Stimulated activated naive CD8-positive, alpha-beta T cell treated with anti-CD3 and anti-CD28 coated beads, Interleukin-15, amount 100 ng/mL, for 72 hours (primary cell): ENCODE measurements around the gene SPTSSA.
"Not testable (repeated sequence)": the region's sequence is repeated elsewhere in the genome, so short reads cannot be mapped to it uniquely, and the experiment has no call there.

Experiments used
- ATAC-seq: fragments of 150-1000 bp; cut with Tn5 transposase; 2 replicates; pipeline ENCODE4 v1.10.0; 2021; ENCODE audit warnings: mild to moderate bottlenecking, moderate library complexity
- DNase-seq, 2 donors: peaks; one replicate each; pipeline ENCODE4 v3.0.0; 2021 to 2022
- H3K27ac Mint-ChIP-seq, 2 donors: one replicate each; pipeline ENCODE4 v1.8.0; 2022; ENCODE audit warnings: mild to moderate bottlenecking in 2 of 2, mixed read lengths in 2 of 2, moderate library complexity in 2 of 2
- H3K27me3 Mint-ChIP-seq: one replicate; pipeline ENCODE4 v1.8.0; 2022; ENCODE audit warnings: mixed read lengths
- H3K4me1 Mint-ChIP-seq: one replicate; pipeline ENCODE4 v1.8.0; 2022; ENCODE audit warnings: mild to moderate bottlenecking, mixed read lengths
- H3K4me3 Mint-ChIP-seq, 2 donors: one replicate each; pipeline ENCODE4 v1.8.0; 2022; ENCODE audit warnings: mild to moderate bottlenecking in 2 of 2, mixed read lengths in 2 of 2, moderate library complexity in 1 of 2
- H3K9me3 Mint-ChIP-seq, 2 donors: one replicate each; pipeline ENCODE4 v1.8.0; 2022; ENCODE audit warnings: mixed read lengths in 2 of 2

SPTSSA gene, protein sequence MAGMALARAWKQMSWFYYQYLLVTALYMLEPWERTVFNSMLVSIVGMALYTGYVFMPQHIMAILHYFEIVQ

DNA sequence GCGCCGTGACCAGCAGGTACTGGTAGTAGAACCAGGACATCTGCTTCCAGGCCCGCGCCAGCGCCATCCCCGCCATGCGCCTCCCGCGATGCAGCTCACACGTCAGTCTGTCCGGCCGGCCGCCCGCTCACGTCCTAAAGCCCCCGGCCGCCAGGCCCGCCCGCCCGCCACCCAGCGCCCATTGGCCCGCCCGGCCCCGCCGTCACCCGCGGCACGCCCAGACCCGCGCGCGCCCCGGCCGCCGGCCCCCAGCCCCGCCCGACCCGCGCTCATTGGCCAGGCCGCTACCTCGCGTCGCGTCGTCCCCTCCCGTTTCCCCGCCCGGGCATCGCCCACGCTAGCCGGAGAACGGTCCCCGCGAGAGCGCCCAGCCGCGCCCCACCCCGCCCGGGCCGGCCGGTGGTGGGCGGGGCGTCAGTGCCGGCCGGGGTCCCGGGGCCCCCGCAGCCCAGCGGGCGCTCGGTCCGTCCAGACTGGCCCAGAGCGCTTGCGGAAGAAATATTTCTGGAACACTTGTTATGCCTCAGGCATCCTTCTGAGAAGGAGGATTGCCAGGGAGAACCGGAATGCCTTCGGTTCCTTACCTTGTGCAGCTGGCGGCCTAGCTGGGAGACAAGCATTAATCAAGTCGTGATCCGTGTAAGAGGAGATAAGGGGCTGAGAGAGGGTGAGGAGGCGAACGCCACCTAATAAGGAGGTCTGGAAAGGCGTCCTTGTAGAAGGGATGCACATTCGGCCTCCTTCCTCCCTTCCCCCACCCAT, at the start of gene SPTSSA:
TSS of gene SPTSSA (minus strand) at position 109 of the 762 bp plus-strand sequence. CDS start at position 76, 33 bp downstream.
- peaks cover 9% of the 10 kb centered on the region for H3K4me1 Mint-ChIP-seq
- H3K4me3 Mint-ChIP-seq: peak within 1 kb of the TSS; percentile 81 to 83

DNA sequence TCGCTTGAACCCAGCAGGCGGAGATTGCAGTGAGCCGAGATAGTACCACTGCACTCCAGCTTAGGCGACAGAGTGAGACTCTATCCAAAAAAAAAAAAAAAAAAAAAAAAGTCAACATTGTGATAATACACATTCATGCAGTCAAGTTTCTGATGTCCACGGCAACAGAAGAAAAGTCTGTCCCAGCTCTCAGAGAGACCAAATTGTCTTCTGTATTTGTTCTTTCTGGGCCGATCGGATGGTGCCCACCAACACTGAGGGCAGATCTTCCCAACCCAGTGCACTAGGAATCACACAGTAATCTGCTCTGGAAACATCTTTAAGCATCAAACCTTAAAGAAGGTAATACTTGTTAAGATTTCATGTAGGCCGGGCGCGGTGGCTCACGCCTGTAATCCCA, 45.8 kb upstream of the SPTSSA start:
- Mint-ChIP-seq H3K4me3 (no peak overlapping the region), H3K9me3 (no peaks in the 10 kb centered on the region), H3K4me1 (no peaks in the 10 kb centered on the region), H3K27me3 (no peaks in the 10 kb centered on the region), H3K27ac (no peak overlapping the region)
- DNase-seq (no peak), ATAC-seq (no peak)

More for the DNA sequence above, at the start of gene SPTSSA:
- DNase-seq: peak; percentile 86
- no peaks in the 10 kb centered on the region for H3K9me3 Mint-ChIP-seq
- peak within 1 kb of the TSS; percentile 69 to 94 for H3K27ac Mint-ChIP-seq
- peak; percentile 96 for ATAC-seq
- no peaks in the 10 kb centered on the region for H3K27me3 Mint-ChIP-seq

DNA sequence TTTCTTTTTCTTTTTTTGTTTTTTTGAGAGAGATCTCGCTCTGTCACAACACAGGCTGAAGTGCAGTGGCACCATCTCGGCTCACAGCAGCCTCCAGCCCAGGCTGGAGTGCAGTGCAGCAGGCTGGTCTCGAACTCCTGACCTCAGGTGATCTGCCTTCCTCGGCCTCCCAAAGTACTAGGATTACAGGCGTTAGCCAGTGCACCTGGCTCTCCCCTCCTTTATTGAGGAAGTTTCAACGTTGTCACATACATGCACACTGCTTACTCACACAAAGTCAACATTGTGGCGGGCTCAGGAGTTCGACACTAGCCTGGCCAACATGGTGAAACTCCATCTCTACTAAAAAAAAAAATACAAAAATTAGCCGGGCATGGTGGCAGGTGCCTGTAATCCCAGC, 45.4 kb upstream of the SPTSSA start:
- Mint-ChIP-seq H3K9me3 (no peaks in the 10 kb centered on the region), H3K4me3 (no peak overlapping the region), H3K27ac (no peak overlapping the region), H3K27me3 (no peaks in the 10 kb centered on the region), H3K4me1 (no peaks in the 10 kb centered on the region)
- DNase-seq (no peak), ATAC-seq (no peak)

DNA sequence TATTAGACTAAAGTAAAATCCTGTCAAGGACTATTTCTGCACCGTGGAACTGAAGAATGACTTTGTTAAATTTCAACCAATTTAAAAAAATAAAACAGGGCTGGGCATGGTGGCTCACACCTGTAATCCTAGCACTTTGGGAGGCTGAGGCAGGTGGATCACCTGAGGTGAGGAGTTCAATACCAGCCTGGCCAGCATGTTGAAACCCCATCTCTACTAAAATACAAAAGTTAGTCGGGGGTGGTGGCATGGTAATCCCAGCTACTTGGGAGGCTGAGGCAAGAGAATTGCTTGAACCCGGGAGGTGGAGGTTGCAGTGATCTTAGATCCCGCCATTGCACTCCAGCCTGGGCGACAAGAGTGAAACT, 43.1 kb upstream of the SPTSSA start:
- H3K4me1 Mint-ChIP-seq, DNase-seq: not testable (repeated sequence)

DNA sequence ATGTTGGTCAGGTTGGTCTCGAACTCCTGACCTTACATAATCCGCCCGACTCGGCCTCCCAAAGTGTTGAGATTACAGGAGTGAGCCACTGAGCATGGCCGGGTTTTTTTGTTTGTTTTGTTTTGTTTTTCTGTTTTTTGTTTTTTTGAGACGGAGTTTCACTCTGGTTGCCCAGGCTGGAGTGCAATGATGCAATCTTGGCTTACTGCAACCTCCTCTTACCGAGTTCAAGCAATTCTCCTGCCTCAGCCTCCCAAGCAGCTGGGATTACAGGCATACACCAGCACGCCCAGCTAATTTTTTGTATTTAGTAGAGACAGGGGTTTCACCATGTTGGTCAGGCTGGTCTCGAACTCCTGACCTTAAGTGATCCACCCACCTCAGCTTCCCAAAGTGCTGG, 42.0 kb upstream of the SPTSSA start:
- DNase-seq, H3K4me1 Mint-ChIP-seq, H3K27me3 Mint-ChIP-seq, H3K4me3 Mint-ChIP-seq, H3K9me3 Mint-ChIP-seq, ATAC-seq, H3K27ac Mint-ChIP-seq: not testable (repeated sequence)

More for the DNA sequence above, 43.1 kb upstream of the SPTSSA start:
- H3K9me3 Mint-ChIP-seq, H3K27ac Mint-ChIP-seq, ATAC-seq, H3K27me3 Mint-ChIP-seq, H3K4me3 Mint-ChIP-seq: not testable (repeated sequence)

DNA sequence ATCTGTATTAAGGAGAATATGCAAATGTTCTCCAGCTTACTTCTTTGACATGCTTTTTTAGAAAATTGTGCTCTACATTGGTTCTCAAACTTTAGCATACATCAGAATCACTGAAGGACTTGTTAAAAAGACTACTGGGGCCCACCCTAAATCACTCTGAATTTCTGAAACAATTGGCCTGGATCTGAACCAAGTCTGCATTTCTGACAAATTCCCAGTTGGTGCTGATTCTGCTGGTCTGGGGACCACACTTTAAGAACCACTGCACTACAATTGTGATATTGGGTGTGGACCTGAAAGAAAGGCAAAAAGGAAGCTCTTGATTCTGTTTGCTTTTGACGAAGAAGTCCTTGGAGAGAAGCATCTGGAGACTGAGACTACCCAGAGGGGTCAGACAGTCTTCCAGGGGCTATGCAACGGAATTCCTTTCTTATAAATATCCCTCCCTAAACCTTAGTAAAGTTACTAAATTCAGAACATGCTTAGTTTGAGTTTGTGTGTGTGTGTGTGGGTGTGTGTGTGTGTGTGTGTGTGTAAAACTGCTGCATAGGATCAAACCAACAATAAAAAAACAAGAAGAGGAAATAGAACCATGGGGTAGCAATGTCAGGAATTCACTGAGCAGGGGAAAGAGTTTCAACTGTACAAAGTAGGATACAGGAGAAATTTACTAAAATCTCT, 40.6 kb upstream of the SPTSSA start:
- Mint-ChIP-seq H3K9me3 (no peaks in the 10 kb centered on the region), H3K27me3 (no peaks in the 10 kb centered on the region), H3K4me3 (no peak overlapping the region), H3K4me1 (no peaks in the 10 kb centered on the region), H3K27ac (no peak overlapping the region)
- ATAC-seq: no peak
- no peak for DNase-seq

DNA sequence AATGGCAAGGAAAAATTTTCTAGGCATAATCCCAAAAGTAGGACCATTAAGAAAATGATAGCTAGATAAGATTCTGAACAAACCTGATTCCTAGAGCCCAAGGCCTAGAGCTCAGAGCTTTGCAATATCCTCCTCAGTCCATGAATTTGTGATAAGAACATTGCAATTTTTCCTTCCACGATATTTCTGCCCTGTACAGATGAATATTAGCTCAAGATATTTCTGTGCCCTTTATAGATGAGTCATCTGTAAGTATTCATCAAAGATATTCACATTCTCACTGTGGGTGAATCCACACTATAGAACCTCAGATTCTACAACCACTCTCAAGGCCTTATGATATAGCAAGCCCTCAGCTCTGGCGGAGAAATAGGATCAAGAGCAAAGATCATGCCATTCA, 40.0 kb upstream of the SPTSSA start:
- ATAC-seq (no peak), DNase-seq (no peak)
- no peaks in the 10 kb centered on the region for H3K4me1 Mint-ChIP-seq
- no peaks in the 10 kb centered on the region for H3K27me3 Mint-ChIP-seq
- H3K9me3 Mint-ChIP-seq: no peaks in the 10 kb centered on the region
- no peak overlapping the region for H3K27ac Mint-ChIP-seq
- H3K4me3 Mint-ChIP-seq: no peak overlapping the region

DNA sequence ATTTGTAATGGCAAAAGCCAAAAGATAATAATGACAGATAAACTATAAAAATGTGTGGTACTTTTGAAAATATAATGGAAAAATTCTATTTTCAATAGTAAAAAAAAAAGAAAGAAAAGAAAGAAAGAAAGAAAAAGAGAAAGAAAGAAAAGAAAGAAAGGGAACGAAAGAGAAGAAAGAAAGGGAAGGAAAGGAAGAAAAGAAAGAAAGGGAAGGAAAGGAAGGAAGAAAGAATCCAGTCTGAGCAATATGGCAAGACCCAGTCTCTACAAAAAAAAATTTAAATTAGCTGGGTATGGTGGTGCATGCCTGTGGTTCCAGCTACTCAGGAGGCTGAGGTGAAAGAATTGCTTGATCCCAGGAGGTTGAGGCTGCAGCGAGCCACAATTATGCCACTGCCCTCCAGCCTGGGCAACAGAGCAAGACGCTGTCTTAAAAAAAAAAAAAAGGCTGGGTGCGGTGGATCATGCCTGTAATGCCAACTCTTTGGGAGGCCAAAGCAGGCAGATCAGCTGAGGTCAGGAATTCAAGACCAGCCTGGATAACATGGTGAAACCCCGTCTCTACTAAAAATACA, 39.1 kb upstream of the SPTSSA start:
- Mint-ChIP-seq H3K4me1 (no peaks in the 10 kb centered on the region), H3K27me3 (no peaks in the 10 kb centered on the region), H3K4me3 (no peak overlapping the region), H3K9me3 (no peaks in the 10 kb centered on the region), H3K27ac (peak overlapping the region in 1 of 2 donors; percentile 68)
- no peak for DNase-seq
- no peak for ATAC-seq

DNA sequence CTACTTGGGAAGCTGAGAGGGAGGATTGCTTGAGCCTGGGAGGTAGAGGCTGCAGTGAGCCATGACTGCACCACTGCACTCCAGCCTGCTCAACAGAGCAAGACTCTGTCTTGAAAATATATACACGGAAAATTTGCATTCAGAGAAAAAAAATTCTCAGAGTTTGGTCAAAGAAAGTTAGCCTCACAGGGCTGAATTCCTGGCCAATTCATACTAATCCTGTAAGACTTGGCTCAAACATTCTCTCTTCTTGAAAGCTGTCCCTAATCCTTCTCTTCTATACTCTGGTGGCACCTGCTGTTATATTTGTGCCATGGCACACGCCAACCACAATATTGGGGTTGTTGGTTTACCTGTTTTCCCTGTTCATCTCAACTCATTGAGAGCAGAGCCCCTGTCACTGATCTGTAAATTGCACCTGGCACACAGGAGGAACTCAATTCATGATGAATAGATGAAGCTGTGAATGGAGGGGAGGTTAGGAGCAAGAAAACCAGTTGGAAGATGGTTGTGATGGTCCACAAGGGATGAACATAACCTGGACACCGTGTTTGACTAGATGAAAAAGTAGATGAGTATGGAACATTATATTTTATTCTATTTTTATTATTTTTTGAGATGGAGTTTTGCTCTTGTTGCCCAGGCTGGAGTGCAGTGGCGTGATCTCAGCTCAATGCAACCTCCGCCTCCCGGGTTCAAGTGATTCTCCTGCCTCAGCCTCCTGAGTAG, 36.8 kb upstream of the SPTSSA start:
- Mint-ChIP-seq H3K9me3 (no peaks in the 10 kb centered on the region), H3K27me3 (no peaks in the 10 kb centered on the region), H3K4me1 (no peaks in the 10 kb centered on the region), H3K27ac (no peak overlapping the region), H3K4me3 (no peak overlapping the region)
- ATAC-seq (peak; percentile 49), DNase-seq (no peak)

DNA sequence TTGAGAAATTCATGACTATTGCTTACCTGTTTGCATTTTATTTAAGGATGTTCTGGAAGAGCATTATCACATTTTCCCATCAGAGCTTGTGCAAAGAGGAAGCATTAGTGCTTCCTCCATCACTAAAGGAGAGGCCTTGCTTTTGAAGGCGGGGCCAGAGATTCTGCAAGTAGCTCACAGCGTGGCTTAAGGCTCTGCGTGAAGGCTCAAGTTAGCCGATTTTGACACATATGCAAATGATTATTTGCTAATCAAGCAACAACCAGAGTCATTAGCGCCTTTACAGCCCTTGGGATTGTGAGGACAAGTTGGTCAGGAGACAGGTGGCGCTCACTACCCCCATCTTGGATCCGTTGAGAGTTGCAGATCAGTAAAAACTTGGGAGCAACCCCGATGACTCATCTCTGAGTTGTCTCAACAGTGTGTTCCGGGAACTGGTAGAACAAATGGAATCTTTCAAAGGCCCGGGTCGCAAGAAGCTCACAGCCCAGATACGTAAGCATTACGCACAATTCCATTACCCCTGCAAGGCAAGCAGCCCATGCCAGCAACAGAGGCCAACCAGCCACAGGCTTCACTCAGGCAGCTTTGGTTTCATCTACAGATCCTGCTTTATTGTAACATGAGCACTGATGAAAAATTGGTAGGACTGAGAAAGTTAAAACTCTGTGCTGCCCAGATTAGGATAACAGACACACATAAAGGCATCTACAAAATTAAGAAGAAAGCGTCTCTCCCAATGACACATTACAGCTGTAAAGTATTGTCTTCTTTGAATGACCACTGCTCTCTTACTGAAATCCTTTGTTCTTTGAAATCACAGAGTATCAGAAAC, 34.9 kb upstream of the SPTSSA start:
- Mint-ChIP-seq H3K4me3 (no peak overlapping the region), H3K4me1 (no peaks in the 10 kb centered on the region), H3K9me3 (no peaks in the 10 kb centered on the region), H3K27me3 (no peaks in the 10 kb centered on the region), H3K27ac (no peak overlapping the region)
- no peak for ATAC-seq
- no peak for DNase-seq

DNA sequence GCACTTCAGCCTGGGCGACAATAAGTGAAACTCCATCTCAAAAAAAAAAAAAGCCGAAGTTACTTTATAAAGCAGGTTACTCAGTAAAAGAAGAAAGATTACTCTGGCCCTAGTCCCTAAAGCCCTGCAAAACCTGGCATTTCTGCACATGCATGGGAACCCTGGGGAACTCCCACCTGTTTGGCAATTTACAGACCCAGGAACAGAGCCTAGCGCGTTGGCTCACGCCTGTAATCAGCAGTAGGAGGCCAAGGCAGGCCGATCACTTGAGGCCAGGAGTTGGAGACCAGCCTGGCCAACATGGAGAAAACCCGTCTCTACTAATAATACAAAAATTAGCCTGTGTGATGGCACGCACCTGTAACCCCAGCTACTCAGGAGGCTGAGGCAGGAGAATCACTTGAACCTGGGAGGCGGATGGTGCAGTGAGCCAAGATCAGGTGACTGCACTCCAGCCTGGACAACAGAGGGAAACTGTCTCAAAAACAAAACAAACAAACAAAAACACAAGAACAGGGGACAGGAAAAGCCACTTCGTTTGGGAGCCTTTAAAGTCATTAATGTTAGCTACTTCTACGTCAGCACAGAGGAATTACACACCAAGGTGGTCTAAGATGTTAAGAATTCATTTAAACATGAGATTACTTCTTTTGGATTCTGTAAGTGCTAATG, 34.1 kb upstream of the SPTSSA start:
- DNase-seq (no peak), ATAC-seq (no peak)
- Mint-ChIP-seq H3K9me3 (no peaks in the 10 kb centered on the region), H3K27me3 (no peaks in the 10 kb centered on the region), H3K27ac (no peak overlapping the region), H3K4me3 (no peak overlapping the region), H3K4me1 (no peaks in the 10 kb centered on the region)

DNA sequence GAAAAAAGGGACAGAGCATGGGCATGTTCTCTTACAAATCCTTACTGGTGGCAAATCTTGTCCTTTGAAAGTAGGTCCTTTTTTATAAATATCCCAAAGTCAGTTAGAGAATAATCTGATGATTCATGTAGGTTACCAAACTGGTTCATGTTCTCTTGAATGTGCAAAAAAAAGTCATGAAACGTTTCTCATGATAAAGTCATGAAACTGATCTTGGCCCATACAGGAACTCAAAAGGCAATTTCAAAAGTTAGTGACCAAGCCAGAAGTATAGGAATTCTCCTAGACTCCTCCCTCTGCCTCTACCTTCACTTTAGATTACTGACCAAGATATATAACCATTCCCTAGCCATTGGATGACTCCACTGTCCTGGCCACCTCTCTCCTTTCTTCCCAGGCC, 27.3 kb upstream of the SPTSSA start:
- Mint-ChIP-seq H3K4me1 (no peaks in the 10 kb centered on the region), H3K27me3 (no peaks in the 10 kb centered on the region), H3K27ac (no peak overlapping the region), H3K9me3 (no peaks in the 10 kb centered on the region), H3K4me3 (no peak overlapping the region)
- DNase-seq: no peak
- ATAC-seq: no peak

DNA sequence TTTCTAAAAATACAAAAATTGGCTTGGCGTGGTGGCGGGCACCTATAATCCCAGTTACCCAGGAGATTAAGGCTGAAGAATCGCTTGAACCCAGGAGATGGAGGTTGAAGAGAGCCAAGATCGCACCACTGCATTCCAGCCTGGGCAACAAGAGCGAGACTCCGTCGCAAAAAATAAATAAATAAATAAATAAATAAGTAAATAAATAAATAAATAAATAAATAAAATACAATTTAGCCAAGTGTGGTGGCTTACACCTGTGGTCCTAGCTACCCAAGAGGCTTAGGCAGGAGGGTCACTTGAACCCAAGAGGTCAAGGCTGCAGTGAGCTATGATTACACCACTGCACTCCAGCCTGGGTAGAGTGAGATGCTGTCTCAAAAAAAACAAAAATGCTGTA, 26.5 kb upstream of the SPTSSA start:
- H3K4me1 Mint-ChIP-seq: no peaks in the 10 kb centered on the region
- no peaks in the 10 kb centered on the region for H3K27me3 Mint-ChIP-seq
- DNase-seq: no peak
- ATAC-seq: no peak
- no peak overlapping the region for H3K4me3 Mint-ChIP-seq
- no peaks in the 10 kb centered on the region for H3K9me3 Mint-ChIP-seq
- H3K27ac Mint-ChIP-seq: no peak overlapping the region

DNA sequence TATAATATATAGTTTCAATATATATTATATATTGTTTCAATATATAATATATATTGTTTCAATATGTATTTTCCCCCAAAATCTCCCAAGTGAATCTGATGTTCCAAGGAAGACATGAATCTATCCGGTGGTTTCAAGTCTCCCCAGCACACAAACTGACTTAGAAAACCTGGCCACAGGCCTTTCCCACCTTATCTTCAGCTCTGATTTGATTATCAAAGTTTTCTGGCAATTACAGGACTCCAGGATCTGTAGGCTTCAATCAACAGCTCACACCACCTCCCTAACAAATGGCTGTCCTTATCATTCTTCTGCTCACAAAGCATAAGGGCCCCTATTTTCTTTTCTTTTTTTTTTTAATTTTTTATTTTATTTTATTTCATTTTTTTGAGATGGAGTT, 22.7 kb upstream of the SPTSSA start:
- DNase-seq (no peak), ATAC-seq (no peak)
- Mint-ChIP-seq H3K4me1 (no peaks in the 10 kb centered on the region), H3K27me3 (no peaks in the 10 kb centered on the region), H3K9me3 (no peaks in the 10 kb centered on the region), H3K4me3 (no peak overlapping the region), H3K27ac (no peak overlapping the region)

DNA sequence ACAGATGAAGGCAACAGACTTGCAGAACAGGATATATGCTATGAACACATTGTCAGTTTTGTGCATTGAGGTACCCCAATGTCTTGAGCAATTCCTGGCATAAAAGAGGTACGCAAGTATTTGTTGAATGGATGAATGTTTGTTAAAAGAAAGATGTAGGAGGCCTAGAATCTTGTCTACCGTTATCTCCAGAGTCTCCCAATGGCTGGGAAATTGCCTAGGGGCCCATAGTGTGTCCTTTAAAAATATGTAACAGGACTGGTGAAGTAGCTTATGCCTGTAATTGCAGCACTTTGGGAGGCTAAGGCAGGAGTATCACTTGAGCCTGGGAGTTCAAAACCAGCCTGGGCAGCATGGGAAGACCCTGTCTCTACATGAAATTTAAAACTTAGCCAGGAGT, 20.4 kb upstream of the SPTSSA start:
- DNase-seq: no peak
- ATAC-seq: no peak
- Mint-ChIP-seq H3K4me1 (no peaks in the 10 kb centered on the region), H3K9me3 (no peaks in the 10 kb centered on the region), H3K27ac (no peak overlapping the region), H3K4me3 (no peak overlapping the region), H3K27me3 (no peaks in the 10 kb centered on the region)
